HUDEP-2 (cell line): ENCODE measurements around the gene CACTIN.
"Not testable (repeated sequence)": the region's sequence is repeated elsewhere in the genome, so short reads cannot be mapped to it uniquely, and the experiment has no call there.

ENCODE experiments used
- DNase-seq, 76 experiments: peaks; one replicate each; lab custom pipeline; 2025; ENCODE audit not compliant: unreplicated experiment in 76 of 76; lab: John Stamatoyannopoulos, UW

The CACTIN gene

GRCh38 chr19:3575949-3576673 lies 50.5 kb downstream of the CACTIN start:
- DNase-seq, result no peak

DNA sequence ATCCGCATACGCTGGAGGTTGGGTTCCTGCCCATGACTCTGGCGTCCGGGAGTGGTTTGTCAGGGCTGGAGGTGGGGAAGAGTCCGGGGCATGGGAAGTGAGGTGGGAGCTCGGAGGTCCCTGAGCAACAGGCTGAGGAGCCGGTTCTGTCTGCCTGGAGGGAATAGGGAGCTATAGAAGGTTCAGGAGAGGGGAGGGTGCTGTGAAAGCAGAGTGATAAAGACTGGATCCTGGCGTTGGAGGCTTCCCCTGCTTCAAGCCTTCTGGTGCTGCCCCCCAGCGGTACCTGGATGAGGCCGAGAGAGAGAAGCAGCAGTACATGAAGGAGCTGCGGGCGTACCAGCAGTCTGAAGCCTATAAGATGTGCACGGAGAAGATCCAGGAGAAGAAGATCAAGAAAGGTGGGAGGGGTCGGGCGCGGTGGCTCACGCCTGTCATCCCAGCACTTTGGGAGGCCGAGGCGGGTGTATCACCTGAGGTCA lies 51.3 kb downstream of the CACTIN start:
- DNase-seq, result peak in 64 of 76 experiments; percentile 16 to 85 (median 54)

GRCh38 chr19:3573858-3574637 lies 52.5 kb downstream of the CACTIN start:
- DNase-seq, result peak; percentile 76 to 100 (median 99)

DNA sequence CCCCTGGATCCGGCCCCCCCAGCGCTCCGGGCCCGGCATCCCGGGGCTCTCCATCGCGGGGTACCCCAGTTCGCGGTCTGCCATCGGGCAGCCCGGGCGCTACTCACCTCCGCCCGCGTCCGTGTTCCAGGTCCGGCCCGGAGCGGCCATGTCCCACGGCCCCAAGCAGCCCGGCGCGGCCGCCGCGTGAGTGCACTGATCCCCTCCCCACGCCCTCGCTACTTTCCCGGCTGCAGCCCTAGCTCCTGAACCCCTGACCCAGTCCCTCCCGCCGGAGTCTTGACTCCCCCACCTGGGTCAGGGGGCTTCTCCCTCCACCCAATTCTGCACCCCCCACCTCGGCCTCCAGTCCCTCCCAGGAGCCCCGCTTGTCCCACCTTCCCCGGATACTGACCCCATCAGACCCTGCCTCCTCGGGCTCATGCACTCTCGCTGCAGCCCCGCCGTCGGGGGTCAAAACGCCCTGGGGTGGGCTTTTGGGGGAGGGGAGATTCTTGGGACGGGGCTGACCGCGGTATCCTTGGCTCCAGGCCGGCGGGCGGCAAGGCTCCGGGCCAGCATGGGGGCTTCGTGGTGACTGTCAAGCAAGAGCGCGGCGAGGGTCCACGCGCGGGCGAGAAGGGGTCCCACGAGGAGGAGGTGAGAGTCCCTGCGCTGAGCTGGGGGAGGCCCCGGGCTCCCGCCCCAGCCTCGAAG lies 53.3 kb downstream of the CACTIN start:
- DNase-seq, result peak in 11 of 76 experiments; percentile 18 to 55 (median 48)

DNA sequence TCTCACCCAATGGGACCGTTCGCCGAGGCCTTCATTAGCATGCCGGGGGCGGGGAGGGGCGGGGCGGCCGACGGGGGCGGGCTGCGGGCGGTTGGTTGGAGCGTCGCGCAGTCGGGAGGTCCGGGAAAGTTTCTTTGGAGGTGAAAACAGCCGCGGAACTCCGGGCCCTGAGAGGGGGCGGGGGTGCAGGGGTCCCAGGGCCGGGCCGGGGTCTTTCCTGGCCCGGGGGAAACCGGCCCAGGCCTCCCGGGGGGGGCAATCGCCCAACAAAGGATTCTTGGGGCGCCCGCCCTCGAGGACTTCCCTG lies 53.8 kb downstream of the CACTIN start, which contains the start of gene HMG20B:
TSS of gene HMG20B (plus strand) at position 90 of the 307 bp plus-strand sequence. CDS start 366 bp downstream, outside the sequence.
- DNase-seq, result no peak

GRCh38 chr19:3572132-3572854 lies 54.3 kb downstream of the CACTIN start:
- DNase-seq, result peak; percentile 93 to 100 (median 100)

DNA sequence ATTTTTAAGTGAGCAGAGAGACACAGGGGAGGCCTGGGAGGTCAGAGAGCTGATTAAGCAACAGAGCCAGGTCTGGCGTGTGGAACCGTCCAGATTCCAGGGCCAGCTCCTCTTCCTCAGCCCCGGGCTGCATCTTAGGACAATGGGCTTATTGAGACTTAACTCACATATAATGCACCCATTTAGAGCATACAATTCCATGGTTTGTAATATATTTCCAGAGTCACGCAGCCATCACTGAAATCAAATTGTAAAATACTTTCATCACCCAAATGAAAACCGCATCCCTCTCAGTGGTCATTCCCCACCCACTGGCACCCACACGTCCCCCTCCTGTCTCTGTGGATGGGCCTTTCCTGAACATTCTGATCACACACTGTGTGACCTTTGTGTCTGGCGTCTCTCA lies 56.0 kb downstream of the CACTIN start:
- no peak for DNase-seq

DNA sequence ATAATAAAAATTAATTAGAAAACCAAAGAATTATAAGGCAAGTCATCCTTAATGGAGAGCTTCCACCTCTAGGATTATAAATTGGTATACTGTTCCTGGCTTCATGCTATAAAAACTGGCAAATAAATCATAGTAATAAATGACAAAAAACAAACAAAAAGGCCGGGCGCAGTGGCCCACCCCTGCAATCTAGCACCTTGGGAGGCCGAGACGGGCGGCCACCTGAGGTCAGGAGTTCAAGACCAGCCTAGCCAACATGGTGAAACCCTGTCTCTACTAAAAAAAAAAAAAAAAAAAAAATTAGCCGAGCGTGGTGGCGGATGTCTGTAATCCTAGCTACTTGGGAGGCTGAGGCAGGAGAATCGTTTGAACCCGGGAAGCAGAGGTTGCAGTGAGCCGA lies 56.5 kb downstream of the CACTIN start:
- DNase-seq, result not testable (repeated sequence)

- peak in 1 of 76 experiments; percentile 25 for DNase-seq
Observed at GRCh38 chr19:3565139-3565538, 61.5 kb downstream of the CACTIN start.

GRCh38 chr19:3563709-3564524 lies 62.7 kb downstream of the CACTIN start:
- no peak for DNase-seq
